ENCODE measurements around the gene CACNG3. TPM values are rescaled to one million over a fixed set of nuclear protein-coding genes. Genes with fewer than 3 reads are reported as not detected.

Gene CACNG3
- total RNA-seq, 1 experiment from 2014 or later, result not detected

GRCh38 chr16:24289166-24289700, 33.1 kb downstream of the CACNG3 start:
- Histone ChIP-seq H3K36me3 (ENCODE audit: low read depth, low read length) (no peaks in the 10 kb centered on the region), H4K20me1 (ENCODE audit: low read length) (no peaks in the 10 kb centered on the region), H3K4me3 (ENCODE audit: low read length) (no peak overlapping the region), H3K9ac (ENCODE audit: low read length) (no peak overlapping the region), H3K79me2 (ENCODE audit: low read length) (no peaks in the 10 kb centered on the region), H2AFZ (ENCODE audit: low read length) (no peak overlapping the region), H3K27ac (ENCODE audit: low read length) (no peak overlapping the region), H3F3A (ENCODE audit: low read length, unreplicated experiment) (no peaks in the 10 kb centered on the region), H3K4me2 (ENCODE audit: low read length) (no peak overlapping the region), H3K9me2 (replicated peaks; ENCODE audit: low read length) (no peaks in the 10 kb centered on the region), H3K4me1 (ENCODE audit: insufficient read depth, low read length) (no peaks in the 10 kb centered on the region), H3K9me3 (ENCODE audit: low read length) (no peaks in the 10 kb centered on the region), H3K27me3 (ENCODE audit: low read length) (peaks cover 15% of the 10 kb centered on the region; the same call in 1 of the 2 replicates)
- POLR2A ChIA-PET (ENCODE audit: unreplicated experiment), result interaction anchor here (0.9 kb wide), 1 partner anchor 24 kb away, joined by 9 read pairs; no protein-coding TSS in a partner anchor
- DNase-seq (no peak), ATAC-seq (no peak)
- TF ChIP-seq, protein P1, sequence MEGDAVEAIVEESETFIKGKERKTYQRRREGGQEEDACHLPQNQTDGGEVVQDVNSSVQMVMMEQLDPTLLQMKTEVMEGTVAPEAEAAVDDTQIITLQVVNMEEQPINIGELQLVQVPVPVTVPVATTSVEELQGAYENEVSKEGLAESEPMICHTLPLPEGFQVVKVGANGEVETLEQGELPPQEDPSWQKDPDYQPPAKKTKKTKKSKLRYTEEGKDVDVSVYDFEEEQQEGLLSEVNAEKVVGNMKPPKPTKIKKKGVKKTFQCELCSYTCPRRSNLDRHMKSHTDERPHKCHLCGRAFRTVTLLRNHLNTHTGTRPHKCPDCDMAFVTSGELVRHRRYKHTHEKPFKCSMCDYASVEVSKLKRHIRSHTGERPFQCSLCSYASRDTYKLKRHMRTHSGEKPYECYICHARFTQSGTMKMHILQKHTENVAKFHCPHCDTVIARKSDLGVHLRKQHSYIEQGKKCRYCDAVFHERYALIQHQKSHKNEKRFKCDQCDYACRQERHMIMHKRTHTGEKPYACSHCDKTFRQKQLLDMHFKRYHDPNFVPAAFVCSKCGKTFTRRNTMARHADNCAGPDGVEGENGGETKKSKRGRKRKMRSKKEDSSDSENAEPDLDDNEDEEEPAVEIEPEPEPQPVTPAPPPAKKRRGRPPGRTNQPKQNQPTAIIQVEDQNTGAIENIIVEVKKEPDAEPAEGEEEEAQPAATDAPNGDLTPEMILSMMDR (conservative IDR thresholded peaks at IDR 0.05; ENCODE audit: low read depth, low read length), result no peak
- TF ChIP-seq EZH2 (IDR thresholded peaks at IDR 0.05; ENCODE audit: low read length, unreplicated experiment) (no peak), EZH2phosphoT487 (IDR thresholded peaks at IDR 0.05; ENCODE audit: borderline replicate concordance, low read length) (no peak)
- CTCF ChIA-PET, result no interaction called here
- no TSS peak for BruUV-seq (replicated peaks)
- intact Hi-C loops (cut with micrococcal nuclease), result no loop called here

- Histone ChIP-seq H3K4me2 (ENCODE audit: low read length) (no peak overlapping the region), H3K4me3 (ENCODE audit: low read length) (no peak overlapping the region), H3K4me1 (ENCODE audit: insufficient read depth, low read length) (no peaks in the 10 kb centered on the region), H3K9me3 (ENCODE audit: low read length) (no peaks in the 10 kb centered on the region), H4K20me1 (ENCODE audit: low read length) (no peaks in the 10 kb centered on the region), H3K9me2 (replicated peaks; ENCODE audit: low read length) (no peaks in the 10 kb centered on the region), H3K79me2 (ENCODE audit: low read length) (no peaks in the 10 kb centered on the region), H3K9ac (ENCODE audit: low read length) (no peak overlapping the region), H2AFZ (ENCODE audit: low read length) (no peak overlapping the region), H3K27me3 (ENCODE audit: low read length) (peaks cover 10% of the 10 kb centered on the region; the same call in 1 of the 2 replicates), H3K36me3 (ENCODE audit: low read depth, low read length) (no peaks in the 10 kb centered on the region), H3K27ac (ENCODE audit: low read length) (no peak overlapping the region), H3F3A (ENCODE audit: low read length, unreplicated experiment) (no peaks in the 10 kb centered on the region)
- no peak for DNase-seq
- intact Hi-C loops (cut with micrococcal nuclease), result no loop called here
- no TSS peak for BruUV-seq (replicated peaks)
- TF ChIP-seq EZH2 (IDR thresholded peaks at IDR 0.05; ENCODE audit: low read length, unreplicated experiment) (no peak), EZH2phosphoT487 (IDR thresholded peaks at IDR 0.05; ENCODE audit: borderline replicate concordance, low read length) (no peak)
- TF ChIP-seq, protein P1 (conservative IDR thresholded peaks at IDR 0.05; ENCODE audit: low read depth, low read length), result no peak
- CTCF ChIA-PET, result no interaction called here
- no peak for ATAC-seq
- POLR2A ChIA-PET (ENCODE audit: unreplicated experiment), result no interaction called here
Measured at GRCh38 chr16:24291932-24292331, 35.8 kb downstream of the CACNG3 start.

DNA sequence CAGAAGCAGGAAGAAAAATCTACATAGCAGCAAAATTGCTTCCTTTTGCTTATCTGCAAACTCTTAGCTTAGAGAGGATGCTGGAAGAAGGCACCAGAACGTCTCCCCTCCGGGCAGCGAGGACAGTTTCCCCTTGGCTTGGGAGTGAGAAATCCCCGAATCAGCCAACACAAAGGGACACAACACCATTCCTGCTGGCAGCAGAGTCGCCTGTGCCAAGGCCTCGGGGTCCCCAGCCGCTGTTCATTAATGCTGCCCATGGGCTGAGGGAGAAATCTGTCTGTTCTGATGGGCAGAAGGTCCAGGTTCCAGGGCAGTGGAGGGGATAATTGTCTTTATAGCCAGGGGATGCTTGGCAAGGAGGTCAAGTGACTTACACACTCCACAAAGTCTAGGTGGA, 38.0 kb downstream of the CACNG3 start:
- no peak overlapping the region for H2AFZ ChIP-seq (ENCODE audit: low read length)
- no peaks in the 10 kb centered on the region for H3K9me3 ChIP-seq (ENCODE audit: low read length)
- intact Hi-C loops (cut with micrococcal nuclease), result no loop called here
- no peaks in the 10 kb centered on the region for H3K9me2 ChIP-seq (replicated peaks; ENCODE audit: low read length)
- TF ChIP-seq EZH2 (IDR thresholded peaks at IDR 0.05; ENCODE audit: low read length, unreplicated experiment) (no peak), EZH2phosphoT487 (IDR thresholded peaks at IDR 0.05; ENCODE audit: borderline replicate concordance, low read length) (no peak)
- TF ChIP-seq, protein P1 (conservative IDR thresholded peaks at IDR 0.05; ENCODE audit: low read depth, low read length), result no peak
- no peak overlapping the region for H3K9ac ChIP-seq (ENCODE audit: low read length)
- no peaks in the 10 kb centered on the region for H3K36me3 ChIP-seq (ENCODE audit: low read depth, low read length)
- no peak for ATAC-seq
- H3K4me1 ChIP-seq (ENCODE audit: insufficient read depth, low read length), result no peaks in the 10 kb centered on the region
- H3K4me3 ChIP-seq (ENCODE audit: low read length), result no peak overlapping the region
- no peaks in the 10 kb centered on the region for H4K20me1 ChIP-seq (ENCODE audit: low read length)
- no peaks in the 10 kb centered on the region for H3K79me2 ChIP-seq (ENCODE audit: low read length)
- BruUV-seq (replicated peaks), result no TSS peak
- CTCF ChIA-PET, result no interaction called here
- H3K4me2 ChIP-seq (ENCODE audit: low read length), result no peak overlapping the region
- no peak overlapping the region for H3K27ac ChIP-seq (ENCODE audit: low read length)
- POLR2A ChIA-PET (ENCODE audit: unreplicated experiment), result no interaction called here
- no peaks in the 10 kb centered on the region for H3F3A ChIP-seq (ENCODE audit: low read length, unreplicated experiment)
- DNase-seq, result no peak
- peaks cover 10% of the 10 kb centered on the region; the same call in 1 of the 2 replicates for H3K27me3 ChIP-seq (ENCODE audit: low read length)

Data from PC-3 (cell line).